ENCODE measurements around the gene TUBB3. TPM values are rescaled to one million over a fixed set of nuclear protein-coding genes. Genes with fewer than 3 reads are reported as not detected.
"Not testable (repeated sequence)": the region's sequence is repeated elsewhere in the genome, so short reads cannot be mapped to it uniquely, and the experiment has no call there.

The TUBB3 gene
- total RNA-seq, 1 experiment from 2014 or later = 164 TPM

DNA sequence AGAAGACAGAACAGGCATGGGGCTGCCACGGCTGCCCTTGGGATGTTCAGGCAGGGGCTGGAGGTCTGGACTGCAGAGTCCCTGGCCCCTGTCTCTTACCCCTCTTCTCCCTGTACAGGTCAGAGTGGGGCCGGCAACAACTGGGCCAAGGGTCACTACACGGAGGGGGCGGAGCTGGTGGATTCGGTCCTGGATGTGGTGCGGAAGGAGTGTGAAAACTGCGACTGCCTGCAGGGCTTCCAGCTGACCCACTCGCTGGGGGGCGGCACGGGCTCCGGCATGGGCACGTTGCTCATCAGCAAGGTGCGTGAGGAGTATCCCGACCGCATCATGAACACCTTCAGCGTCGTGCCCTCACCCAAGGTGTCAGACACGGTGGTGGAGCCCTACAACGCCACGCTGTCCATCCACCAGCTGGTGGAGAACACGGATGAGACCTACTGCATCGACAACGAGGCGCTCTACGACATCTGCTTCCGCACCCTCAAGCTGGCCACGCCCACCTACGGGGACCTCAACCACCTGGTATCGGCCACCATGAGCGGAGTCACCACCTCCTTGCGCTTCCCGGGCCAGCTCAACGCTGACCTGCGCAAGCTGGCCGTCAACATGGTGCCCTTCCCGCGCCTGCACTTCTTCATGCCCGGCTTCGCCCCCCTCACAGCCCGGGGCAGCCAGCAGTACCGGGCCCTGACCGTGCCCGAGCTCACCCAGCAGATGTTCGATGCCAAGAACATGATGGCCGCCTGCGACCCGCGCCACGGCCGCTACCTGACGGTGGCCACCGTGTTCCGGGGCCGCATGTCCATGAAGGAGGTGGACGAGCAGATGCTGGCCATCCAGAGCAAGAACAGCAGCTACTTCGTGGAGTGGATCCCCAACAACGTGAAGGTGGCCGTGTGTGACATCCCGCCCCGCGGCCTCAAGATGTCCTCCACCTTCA lies 11.7 kb downstream of the TUBB3 start:
- H3K18ac ChIP-seq (ENCODE audit: insufficient read length, low read depth, low read length) = no peak overlapping the region
- no peak overlapping the region for H2AK5ac ChIP-seq (ENCODE audit: insufficient read length, low read length)
- no peak overlapping the region for H2BK120ac ChIP-seq (ENCODE audit: low read depth, low read length, poor library complexity, severe bottlenecking)
- H4K20me1 ChIP-seq (ENCODE audit: control insufficient read depth, insufficient read depth, insufficient read length) = no peaks in the 10 kb centered on the region
- H3K4me2 ChIP-seq (ENCODE audit: insufficient read depth, insufficient read length, low read length) = no peak overlapping the region
- H2AFZ ChIP-seq (ENCODE audit: low read length) = no peak overlapping the region
- H4K91ac ChIP-seq (ENCODE audit: insufficient read length, low read depth, low read length) = no peak overlapping the region
- H4K8ac ChIP-seq (replicated peaks; ENCODE audit: insufficient read length, low read depth, low read length) = no peak overlapping the region
- Mint-ChIP-seq H3K4me3 (no peak overlapping the region), H3K27ac (no peak overlapping the region), H3K36me3 (ENCODE audit: insufficient read depth in 1 of 3, low read depth in 3 of 3) (peaks cover 41 to 57% (median 51%) of the 10 kb centered on the region in 3 experiments), H3K9me3 (no peaks in the 10 kb centered on the region), H3K4me1 (no peaks in the 10 kb centered on the region), H3K27me3 (ENCODE audit: low read depth) (peaks cover 1% of the 10 kb centered on the region; the same call in 1 of the 2 replicates)
- no CpG with 5 or more reads among the region's 61 CpGs for WGBS (ENCODE audit: extremely low coverage, insufficient read length, low lambda C conversion rate)
- no peak overlapping the region for H4K5ac ChIP-seq (ENCODE audit: insufficient read length, low read depth, low read length)
- H3K4ac ChIP-seq (ENCODE audit: low read depth, low read length) = no peak overlapping the region
- no peak overlapping the region for H2BK15ac ChIP-seq (ENCODE audit: low read depth, low read length)
- H3K79me2 ChIP-seq (ENCODE audit: insufficient read depth, low read length) = no peaks in the 10 kb centered on the region
- H3K79me1 ChIP-seq (ENCODE audit: insufficient read depth, low read depth, low read length, poor library complexity, severe bottlenecking) = no peaks in the 10 kb centered on the region
- no peaks in the 10 kb centered on the region for H3K9me3 ChIP-seq (ENCODE audit: control insufficient read depth, low read depth, low read length)
- H3T11ph ChIP-seq (ENCODE audit: low read length) = no peak overlapping the region
- H2BK20ac ChIP-seq (ENCODE audit: low read depth, low read length, poor library complexity, severe bottlenecking) = no peak overlapping the region
- H3K27me3 ChIP-seq (ENCODE audit: insufficient read depth, low read length) = no peaks in the 10 kb centered on the region
- H2BK5ac ChIP-seq (ENCODE audit: insufficient read length, low read length) = no peak overlapping the region
- no peak overlapping the region for H3K27ac ChIP-seq (ENCODE audit: insufficient read length, low read depth, low read length)
- TF ChIP-seq, protein P1, sequence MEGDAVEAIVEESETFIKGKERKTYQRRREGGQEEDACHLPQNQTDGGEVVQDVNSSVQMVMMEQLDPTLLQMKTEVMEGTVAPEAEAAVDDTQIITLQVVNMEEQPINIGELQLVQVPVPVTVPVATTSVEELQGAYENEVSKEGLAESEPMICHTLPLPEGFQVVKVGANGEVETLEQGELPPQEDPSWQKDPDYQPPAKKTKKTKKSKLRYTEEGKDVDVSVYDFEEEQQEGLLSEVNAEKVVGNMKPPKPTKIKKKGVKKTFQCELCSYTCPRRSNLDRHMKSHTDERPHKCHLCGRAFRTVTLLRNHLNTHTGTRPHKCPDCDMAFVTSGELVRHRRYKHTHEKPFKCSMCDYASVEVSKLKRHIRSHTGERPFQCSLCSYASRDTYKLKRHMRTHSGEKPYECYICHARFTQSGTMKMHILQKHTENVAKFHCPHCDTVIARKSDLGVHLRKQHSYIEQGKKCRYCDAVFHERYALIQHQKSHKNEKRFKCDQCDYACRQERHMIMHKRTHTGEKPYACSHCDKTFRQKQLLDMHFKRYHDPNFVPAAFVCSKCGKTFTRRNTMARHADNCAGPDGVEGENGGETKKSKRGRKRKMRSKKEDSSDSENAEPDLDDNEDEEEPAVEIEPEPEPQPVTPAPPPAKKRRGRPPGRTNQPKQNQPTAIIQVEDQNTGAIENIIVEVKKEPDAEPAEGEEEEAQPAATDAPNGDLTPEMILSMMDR (conservative IDR thresholded peaks at IDR 0.05) = no peak
- no peak for DNase-seq
- H3K23ac ChIP-seq (ENCODE audit: insufficient read length, low read depth, low read length) = no peak overlapping the region
- H2BK12ac ChIP-seq (ENCODE audit: insufficient read length, low read depth, low read length) = no peak overlapping the region
- H3K14ac ChIP-seq (ENCODE audit: insufficient read depth, low read length) = no peak overlapping the region
- H3K4me1 ChIP-seq (ENCODE audit: insufficient read depth, low read length) = no peaks in the 10 kb centered on the region
- H3K56ac ChIP-seq (ENCODE audit: insufficient read length, low read depth, low read length) = no peak overlapping the region
- H3K23me2 ChIP-seq (ENCODE audit: insufficient read length, low read depth, low read length, poor library complexity, severe bottlenecking) = no peaks in the 10 kb centered on the region
- no peak overlapping the region for H3K9ac ChIP-seq (ENCODE audit: extremely low read depth, insufficient read length, low read length)

DNA sequence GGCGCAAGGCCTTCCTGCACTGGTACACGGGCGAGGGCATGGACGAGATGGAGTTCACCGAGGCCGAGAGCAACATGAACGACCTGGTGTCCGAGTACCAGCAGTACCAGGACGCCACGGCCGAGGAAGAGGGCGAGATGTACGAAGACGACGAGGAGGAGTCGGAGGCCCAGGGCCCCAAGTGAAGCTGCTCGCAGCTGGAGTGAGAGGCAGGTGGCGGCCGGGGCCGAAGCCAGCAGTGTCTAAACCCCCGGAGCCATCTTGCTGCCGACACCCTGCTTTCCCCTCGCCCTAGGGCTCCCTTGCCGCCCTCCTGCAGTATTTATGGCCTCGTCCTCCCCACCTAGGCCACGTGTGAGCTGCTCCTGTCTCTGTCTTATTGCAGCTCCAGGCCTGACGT lies 12.5 kb downstream of the TUBB3 start:
- H2BK20ac ChIP-seq (ENCODE audit: low read depth, low read length, poor library complexity, severe bottlenecking); H3K4me3 Mint-ChIP-seq; H4K91ac ChIP-seq (ENCODE audit: insufficient read length, low read depth, low read length); H4K8ac ChIP-seq (replicated peaks; ENCODE audit: insufficient read length, low read depth, low read length); H3K9ac ChIP-seq (ENCODE audit: extremely low read depth, insufficient read length, low read length); H3K18ac ChIP-seq (ENCODE audit: insufficient read length, low read depth, low read length); H3K23ac ChIP-seq (ENCODE audit: insufficient read length, low read depth, low read length); H2BK12ac ChIP-seq (ENCODE audit: insufficient read length, low read depth, low read length); H3K56ac ChIP-seq (ENCODE audit: insufficient read length, low read depth, low read length); H4K20me1 ChIP-seq (ENCODE audit: control insufficient read depth, insufficient read depth, insufficient read length); H3K27ac ChIP-seq (ENCODE audit: insufficient read length, low read depth, low read length); H3T11ph ChIP-seq (ENCODE audit: low read length); H2BK5ac ChIP-seq (ENCODE audit: insufficient read length, low read length); H3K79me2 ChIP-seq (ENCODE audit: insufficient read depth, low read length); H3K4ac ChIP-seq (ENCODE audit: low read depth, low read length); H3K27me3 Mint-ChIP-seq (ENCODE audit: low read depth); H2AFZ ChIP-seq (ENCODE audit: low read length); H3K27me3 ChIP-seq (ENCODE audit: insufficient read depth, low read length); DNase-seq; H3K9me3 Mint-ChIP-seq; H2BK15ac ChIP-seq (ENCODE audit: low read depth, low read length); H3K4me1 Mint-ChIP-seq; H2AK5ac ChIP-seq (ENCODE audit: insufficient read length, low read length); H3K23me2 ChIP-seq (ENCODE audit: insufficient read length, low read depth, low read length, poor library complexity, severe bottlenecking); H3K9me3 ChIP-seq (ENCODE audit: control insufficient read depth, low read depth, low read length); H3K14ac ChIP-seq (ENCODE audit: insufficient read depth, low read length); H2BK120ac ChIP-seq (ENCODE audit: low read depth, low read length, poor library complexity, severe bottlenecking); H3K79me1 ChIP-seq (ENCODE audit: insufficient read depth, low read depth, low read length, poor library complexity, severe bottlenecking); H3K4me2 ChIP-seq (ENCODE audit: insufficient read depth, insufficient read length, low read length); H4K5ac ChIP-seq (ENCODE audit: insufficient read length, low read depth, low read length); H3K4me1 ChIP-seq (ENCODE audit: insufficient read depth, low read length): not testable (repeated sequence)
- no CpG with 5 or more reads among the region's 27 CpGs for WGBS (ENCODE audit: extremely low coverage, insufficient read length, low lambda C conversion rate)
- peak overlapping the region in 1 of 3 experiments; percentile 52; a peak in 1 of 7 replicates for H3K27ac Mint-ChIP-seq
- peaks cover 39 to 52% (median 48%) of the 10 kb centered on the region in 3 experiments for H3K36me3 Mint-ChIP-seq (ENCODE audit: insufficient read depth in 1 of 3, low read depth in 3 of 3)
